ENCODE measurements around the gene GSTCD.

The GSTCD gene

DNA sequence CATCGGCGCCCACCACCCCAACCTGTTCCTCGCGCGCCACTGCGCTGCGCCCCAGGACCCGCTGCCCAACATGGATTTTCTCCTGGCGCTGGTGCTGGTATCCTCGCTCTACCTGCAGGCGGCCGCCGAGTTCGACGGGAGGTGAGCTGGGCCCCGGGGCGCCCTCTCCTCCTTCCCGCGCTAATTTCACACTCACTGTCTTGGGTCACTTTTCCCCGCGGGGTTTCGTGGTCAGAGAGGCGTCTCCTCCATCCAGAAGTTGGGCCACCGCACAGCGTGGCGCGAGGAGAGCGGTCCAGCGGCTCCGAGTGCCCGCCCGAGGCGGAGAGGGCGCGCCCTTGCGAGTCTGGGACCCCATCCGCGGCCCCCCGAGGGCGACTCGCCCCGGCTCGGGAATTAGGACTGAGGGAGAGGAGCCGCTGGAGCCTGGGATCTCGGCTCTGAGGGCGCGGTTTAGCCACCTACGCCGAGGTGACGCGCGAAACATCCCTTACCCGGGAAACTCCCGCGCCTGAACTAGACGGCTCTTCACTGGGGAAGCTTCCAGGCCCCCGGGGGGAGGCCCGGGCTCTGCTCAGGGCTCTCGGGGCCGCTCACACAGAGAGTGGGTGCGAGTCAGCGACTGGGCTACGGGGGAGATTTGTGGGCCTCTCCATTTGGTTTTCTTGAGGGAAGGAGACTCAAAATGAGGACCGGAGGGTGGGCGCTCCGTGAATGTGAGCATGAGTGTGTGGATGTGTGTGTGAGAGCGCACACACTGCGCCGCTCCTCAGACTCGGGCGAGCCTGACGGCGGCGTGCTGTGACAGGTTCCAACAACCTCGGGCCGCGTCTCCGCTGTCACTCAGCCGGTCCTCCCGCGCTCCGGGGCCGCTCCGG is 187.2 kb downstream of the GSTCD start:
- no peak for DNase-seq

GRCh38 chr4:105896461-105896942 is 187.9 kb downstream of the GSTCD start:
- DNase-seq = no peak

All from effector CD4-positive, alpha-beta T cell (primary cell).